RPMI8226 (cell line): ENCODE results near the gene SLC10A3.

Source experiments
- DNase-seq: peaks from one replicate; pipeline ENCODE4 v3.0.0-alpha.2; 2015

Gene SLC10A3

GRCh38 chrX:154463611-154464220 is 26.7 kb downstream of the SLC10A3 start:
- DNase-seq: no peak

- DNase-seq: no peak
Observed at GRCh38 chrX:154462396-154462795, 28.0 kb downstream of the SLC10A3 start.

GRCh38 chrX:154460326-154460725 is 30.1 kb downstream of the SLC10A3 start:
- DNase-seq: no peak

- no peak for DNase-seq
Observed at GRCh38 chrX:154459832-154460231, 30.6 kb downstream of the SLC10A3 start.

DNA sequence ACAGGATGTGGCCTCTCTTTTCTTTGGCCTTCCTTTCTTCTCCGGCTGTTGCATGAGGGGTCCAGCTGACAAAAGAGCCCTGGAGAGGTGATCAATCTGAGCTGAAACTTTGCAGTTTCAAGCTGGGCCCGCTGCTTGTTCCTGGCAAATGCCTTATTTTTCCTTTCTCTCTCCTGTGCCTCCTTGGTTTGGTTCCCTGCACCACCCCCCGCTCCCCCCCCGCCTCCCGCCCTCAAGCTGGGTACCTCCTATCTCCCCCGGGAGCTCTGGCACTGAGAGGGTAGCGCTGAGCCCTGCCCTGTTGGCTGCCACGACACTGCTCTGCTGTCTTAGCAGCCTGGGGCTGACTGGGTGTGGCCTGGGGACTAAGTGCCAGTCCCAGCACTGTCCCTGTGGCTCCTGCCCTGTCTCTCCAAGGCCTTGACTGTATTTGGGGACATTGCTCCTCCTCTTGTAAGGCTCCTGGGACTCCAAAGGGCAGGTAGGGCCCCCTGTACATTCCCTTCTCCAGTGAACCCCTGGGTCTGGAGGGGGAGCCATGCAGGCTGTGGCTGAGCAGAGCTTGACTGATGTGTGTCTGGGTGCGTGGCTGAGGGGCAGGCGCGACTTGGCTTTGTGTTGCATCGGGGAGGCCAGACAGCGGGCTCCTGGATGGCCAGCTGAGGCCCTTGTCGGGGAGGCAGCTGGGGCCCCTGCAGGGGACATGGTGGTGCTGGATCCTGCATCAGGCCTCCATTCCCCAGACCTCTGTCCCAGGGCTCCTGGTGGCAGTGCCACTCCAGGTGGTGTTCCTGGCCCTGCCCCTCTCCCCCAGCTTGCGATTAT is 31.3 kb downstream of the SLC10A3 start:
- peak; percentile 64 for DNase-seq

DNA sequence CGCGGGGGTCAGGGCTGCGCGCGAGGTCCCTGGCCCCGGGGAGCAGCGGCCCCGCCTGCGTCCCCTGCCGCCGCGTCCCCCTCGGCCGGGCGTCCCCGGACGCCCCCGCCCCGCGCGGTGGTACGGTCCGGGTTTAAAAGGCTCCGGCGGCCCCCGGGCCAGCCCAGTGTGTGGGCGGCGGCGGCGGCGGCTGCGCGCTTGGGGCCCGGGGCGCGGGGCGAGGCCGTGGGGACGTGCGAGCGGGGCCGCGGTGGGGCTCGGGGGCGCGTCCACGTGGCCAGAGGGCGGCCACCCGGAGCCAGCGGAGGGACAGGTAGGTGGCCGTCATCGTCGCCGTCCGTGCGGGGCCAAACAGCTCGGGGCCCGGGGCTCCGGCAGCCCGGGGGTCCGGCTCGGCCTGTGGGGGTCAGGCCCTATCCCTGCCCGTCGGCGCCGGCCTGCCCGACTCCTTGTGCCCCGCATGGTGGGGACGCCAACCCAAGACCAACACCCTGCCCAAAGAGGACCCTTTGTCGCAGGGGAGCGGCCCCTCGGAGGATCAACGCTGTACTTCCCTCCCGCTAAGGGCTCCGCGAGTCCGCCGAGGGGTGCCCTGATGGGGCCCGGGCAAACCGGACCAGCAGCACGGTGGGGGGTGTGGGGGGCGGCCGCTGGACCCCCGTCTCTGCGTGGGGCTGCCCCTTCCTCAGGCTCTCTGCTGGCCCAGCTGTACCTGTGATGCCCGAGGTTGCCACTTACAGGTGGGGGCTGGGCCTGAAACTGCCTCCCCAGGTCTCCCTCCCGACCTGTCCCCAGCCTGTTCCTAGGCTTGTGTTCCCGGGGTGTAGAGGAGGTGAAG is 32.1 kb downstream of the SLC10A3 start, which contains the start of gene PLXNA3:
TSS of gene PLXNA3 (plus strand) at position 166 of the 838 bp plus-strand sequence. CDS start 1,903 bp downstream, outside the sequence.
- DNase-seq: peak; percentile 52

- peak; percentile 60 for DNase-seq
Observed at GRCh38 chrX:154457491-154458115, 32.8 kb downstream of the SLC10A3 start.

DNA sequence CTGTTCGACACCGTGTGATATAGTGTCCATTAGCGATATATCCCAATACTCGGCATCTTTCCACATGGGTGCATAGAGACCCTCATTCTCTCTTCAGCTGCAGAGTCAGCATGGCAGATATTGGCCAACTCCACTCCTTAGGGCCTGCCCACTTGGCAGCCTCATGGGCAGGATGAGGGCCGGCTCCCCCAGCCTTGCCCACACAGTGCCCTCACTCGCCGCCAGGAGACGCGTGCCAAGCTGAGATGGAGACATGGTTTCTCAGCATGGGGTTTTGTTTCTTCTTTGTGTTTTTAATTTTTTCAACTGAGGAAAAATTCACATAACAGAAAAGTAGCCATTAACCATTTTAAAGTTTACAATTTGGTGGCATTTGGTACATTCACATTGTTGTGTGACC is 37.6 kb downstream of the SLC10A3 start:
- DNase-seq: no peak

GRCh38 chrX:154450312-154450711 is 40.1 kb downstream of the SLC10A3 start:
- DNase-seq: no peak

DNA sequence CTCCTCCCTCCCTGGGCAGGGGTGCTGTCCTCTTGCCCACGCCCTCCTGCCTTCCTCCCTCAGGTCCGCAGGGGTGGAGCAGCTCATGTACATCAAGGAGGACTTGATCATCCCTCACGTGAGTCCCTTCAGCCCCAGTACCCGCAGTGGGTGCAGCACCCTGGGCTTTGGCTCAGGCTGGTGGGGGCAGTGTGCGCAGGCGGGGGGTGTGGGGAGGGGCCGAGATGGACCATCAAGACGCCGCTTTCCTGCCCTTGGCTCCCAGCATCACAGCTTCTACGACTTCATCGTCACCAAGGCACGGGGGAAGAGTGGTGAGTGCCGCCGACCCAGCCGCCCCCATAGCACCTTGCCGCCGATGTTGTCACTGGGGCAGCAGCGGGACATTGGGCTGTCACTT is 40.8 kb downstream of the SLC10A3 start:
- DNase-seq: no peak

DNA sequence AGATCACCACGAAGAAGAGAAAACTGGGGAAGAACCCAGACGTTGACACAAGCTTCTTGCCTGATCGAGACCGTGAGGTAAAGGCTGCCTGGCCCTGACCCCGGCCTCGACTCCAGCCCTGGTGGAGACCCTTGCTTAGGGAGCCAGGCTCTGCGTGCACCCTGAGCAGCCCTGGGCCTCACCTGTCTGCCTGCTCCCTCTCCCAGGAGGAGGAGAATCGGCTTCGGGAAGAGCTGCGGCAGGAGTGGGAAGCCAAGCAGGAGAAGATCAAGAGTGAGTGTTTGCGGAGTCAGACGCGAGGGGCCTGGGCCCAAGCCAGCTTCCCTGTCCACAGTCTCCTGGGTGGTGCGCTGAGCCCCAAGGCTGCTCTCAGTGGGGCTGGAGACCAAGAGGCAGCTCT is 41.9 kb downstream of the SLC10A3 start:
- DNase-seq: no peak

DNA sequence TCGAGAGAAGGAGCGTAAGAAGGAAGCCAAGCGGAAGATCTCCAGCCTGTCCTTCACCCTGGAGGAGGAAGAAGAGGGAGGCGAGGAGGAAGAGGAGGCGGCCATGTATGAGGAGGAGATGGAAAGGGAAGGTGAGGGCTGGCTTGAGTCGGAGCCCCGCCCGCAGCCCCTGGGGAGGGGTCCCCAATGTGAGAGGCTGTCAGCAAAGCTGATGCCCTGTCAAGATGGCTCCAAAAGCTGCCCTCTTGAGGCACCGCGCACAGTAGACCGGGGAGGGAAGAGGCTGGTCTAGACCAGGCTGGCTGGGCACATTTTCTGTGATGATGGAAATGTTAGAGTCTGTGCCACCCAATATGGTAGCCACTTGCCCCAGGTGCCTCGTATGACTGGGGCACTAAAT is 44.0 kb downstream of the SLC10A3 start:
- no peak for DNase-seq

- DNase-seq: no peak
Observed at GRCh38 chrX:154445776-154446175, 44.7 kb downstream of the SLC10A3 start.

GRCh38 chrX:154444755-154445246 is 45.6 kb downstream of the SLC10A3 start:
- DNase-seq: no peak

DNA sequence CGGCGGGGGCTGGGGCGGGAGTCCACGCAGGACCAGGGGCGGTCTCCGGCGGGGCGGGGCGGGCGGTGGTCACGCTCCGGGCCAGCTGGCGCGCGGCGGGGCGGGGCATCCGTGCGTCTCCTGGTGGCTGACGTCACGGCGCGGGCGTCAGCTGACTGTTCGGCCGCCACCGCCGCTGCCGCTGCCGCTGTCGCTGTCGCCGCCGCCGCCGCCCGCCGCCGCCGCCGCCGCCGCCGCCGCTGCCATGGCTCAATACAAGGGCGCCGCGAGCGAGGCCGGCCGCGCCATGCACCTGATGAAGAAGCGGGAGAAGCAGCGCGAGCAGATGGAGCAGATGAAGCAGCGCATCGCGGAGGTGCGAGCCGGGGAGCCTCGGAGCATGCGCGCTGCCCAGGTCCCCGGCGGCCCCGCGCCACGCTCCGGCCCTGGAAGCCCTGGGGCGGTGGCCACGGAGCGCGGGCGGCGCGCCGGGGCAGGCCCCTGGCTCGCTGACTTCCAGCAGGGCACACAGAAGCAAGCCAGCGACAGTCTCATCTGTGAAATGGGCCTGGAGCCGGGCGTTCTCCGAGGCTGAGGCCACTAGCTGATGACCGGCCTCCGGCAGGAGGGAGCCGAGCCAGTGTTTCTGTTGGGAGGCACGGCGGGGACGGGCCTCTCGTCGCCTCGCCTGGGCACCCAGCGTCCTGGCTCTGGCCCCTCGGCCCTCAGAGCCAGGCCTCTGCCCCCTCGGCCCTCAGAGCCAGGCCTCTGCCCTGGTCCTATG is 46.3 kb downstream of the SLC10A3 start, which contains the start of gene FAM50A:
TSS of gene FAM50A (plus strand) at position 150 of the 763 bp plus-strand sequence. CDS start at position 245, 95 bp downstream.
- DNase-seq: peak; percentile 82

- DNase-seq: no peak
Observed at GRCh38 chrX:154443479-154443910, 46.9 kb downstream of the SLC10A3 start.

DNA sequence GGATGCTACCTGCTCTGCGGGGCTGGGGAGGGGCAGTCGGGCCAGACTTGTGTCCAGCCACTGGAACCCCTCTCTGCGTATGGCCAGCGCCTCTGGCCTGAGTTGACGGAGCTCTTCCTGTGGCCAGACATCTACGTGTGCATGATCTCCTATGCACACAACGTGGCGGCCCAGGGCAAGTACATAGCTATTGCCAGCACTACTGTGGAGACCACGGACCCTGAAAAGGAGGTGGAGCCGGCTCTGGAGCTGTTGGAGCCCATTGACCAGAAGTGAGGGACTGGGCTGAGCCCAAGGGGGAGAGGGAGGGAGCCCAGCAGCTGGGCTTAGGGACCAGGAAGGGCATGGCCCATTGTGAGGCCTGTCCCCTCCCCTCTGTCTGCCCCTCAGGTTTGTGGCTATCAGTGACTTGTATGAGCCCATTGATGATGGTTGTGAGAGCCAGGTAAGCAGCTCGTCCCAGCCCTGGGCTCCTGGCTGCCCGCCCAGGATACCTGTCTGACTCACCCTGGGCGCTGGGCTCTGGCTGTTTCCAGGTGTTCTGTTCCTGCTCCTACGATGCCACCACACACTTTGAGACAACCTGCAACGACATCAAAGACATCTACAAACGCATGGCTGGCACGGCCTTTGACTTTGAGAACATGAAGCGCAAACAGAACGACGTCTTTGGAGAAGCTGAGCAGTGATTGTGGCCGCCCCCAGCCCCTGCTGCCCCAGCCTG is 48.3 kb downstream of the SLC10A3 start:
- no peak for DNase-seq

GRCh38 chrX:154441564-154441963 is 48.9 kb downstream of the SLC10A3 start:
- no peak for DNase-seq

GRCh38 chrX:154440623-154441357 is 49.6 kb downstream of the SLC10A3 start:
- DNase-seq: no peak

GRCh38 chrX:154439841-154440240 is 50.6 kb downstream of the SLC10A3 start:
- DNase-seq: no peak
